ENCODE data around the gene TNFRSF14. TPM values are rescaled to one million over a fixed set of nuclear protein-coding genes. Genes with fewer than 3 reads are reported as not detected.

The TNFRSF14 gene
- total and polyA plus RNA-seq, 2 of the 13 experiments (the other 11 are each of a cell fraction or from before 2014, with no cell fraction given) = 11.9 to 49.9 TPM

- TF ChIP-seq, protein P1, sequence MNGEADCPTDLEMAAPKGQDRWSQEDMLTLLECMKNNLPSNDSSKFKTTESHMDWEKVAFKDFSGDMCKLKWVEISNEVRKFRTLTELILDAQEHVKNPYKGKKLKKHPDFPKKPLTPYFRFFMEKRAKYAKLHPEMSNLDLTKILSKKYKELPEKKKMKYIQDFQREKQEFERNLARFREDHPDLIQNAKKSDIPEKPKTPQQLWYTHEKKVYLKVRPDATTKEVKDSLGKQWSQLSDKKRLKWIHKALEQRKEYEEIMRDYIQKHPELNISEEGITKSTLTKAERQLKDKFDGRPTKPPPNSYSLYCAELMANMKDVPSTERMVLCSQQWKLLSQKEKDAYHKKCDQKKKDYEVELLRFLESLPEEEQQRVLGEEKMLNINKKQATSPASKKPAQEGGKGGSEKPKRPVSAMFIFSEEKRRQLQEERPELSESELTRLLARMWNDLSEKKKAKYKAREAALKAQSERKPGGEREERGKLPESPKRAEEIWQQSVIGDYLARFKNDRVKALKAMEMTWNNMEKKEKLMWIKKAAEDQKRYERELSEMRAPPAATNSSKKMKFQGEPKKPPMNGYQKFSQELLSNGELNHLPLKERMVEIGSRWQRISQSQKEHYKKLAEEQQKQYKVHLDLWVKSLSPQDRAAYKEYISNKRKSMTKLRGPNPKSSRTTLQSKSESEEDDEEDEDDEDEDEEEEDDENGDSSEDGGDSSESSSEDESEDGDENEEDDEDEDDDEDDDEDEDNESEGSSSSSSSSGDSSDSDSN (CRISPR knock-in tag; IDR thresholded peaks at IDR 0.05) = no peak; the same call in 1 of the 2 replicates
- no peak for TF ChIP-seq TSC22D2 (CRISPR knock-in tag; IDR thresholded peaks at IDR 0.05; ENCODE audit: borderline replicate concordance)
- no peak for TF ChIP-seq KDM6A (CRISPR knock-in tag; IDR thresholded peaks at IDR 0.05; ENCODE audit: low read depth)
- no peak for TF ChIP-seq TEAD2 (CRISPR knock-in tag; IDR thresholded peaks at IDR 0.05)
- TF ChIP-seq GMEB2 (CRISPR knock-in tag; IDR thresholded peaks at IDR 0.05; ENCODE audit: low read depth) = no peak
- TF ChIP-seq ZNF510 (CRISPR knock-in tag; IDR thresholded peaks at IDR 0.05; ENCODE audit: low read depth) = no peak
- no peak for TF ChIP-seq NONO (IDR thresholded peaks at IDR 0.05)
- TF ChIP-seq NONO (CRISPR knock-in tag; conservative IDR thresholded peaks at IDR 0.05) = 0 out of 2 replicates have a peak, but pooled peaks have one; percentile 38
- TF ChIP-seq ZNF616 (CRISPR knock-in tag; IDR thresholded peaks at IDR 0.05; ENCODE audit: low read depth) = no peak
- TF ChIP-seq ZNF263 (CRISPR knock-in tag; IDR thresholded peaks at IDR 0.05) = 0 out of 2 replicates have a peak, but pooled peaks have one; percentile 26
- TF ChIP-seq, protein P2, sequence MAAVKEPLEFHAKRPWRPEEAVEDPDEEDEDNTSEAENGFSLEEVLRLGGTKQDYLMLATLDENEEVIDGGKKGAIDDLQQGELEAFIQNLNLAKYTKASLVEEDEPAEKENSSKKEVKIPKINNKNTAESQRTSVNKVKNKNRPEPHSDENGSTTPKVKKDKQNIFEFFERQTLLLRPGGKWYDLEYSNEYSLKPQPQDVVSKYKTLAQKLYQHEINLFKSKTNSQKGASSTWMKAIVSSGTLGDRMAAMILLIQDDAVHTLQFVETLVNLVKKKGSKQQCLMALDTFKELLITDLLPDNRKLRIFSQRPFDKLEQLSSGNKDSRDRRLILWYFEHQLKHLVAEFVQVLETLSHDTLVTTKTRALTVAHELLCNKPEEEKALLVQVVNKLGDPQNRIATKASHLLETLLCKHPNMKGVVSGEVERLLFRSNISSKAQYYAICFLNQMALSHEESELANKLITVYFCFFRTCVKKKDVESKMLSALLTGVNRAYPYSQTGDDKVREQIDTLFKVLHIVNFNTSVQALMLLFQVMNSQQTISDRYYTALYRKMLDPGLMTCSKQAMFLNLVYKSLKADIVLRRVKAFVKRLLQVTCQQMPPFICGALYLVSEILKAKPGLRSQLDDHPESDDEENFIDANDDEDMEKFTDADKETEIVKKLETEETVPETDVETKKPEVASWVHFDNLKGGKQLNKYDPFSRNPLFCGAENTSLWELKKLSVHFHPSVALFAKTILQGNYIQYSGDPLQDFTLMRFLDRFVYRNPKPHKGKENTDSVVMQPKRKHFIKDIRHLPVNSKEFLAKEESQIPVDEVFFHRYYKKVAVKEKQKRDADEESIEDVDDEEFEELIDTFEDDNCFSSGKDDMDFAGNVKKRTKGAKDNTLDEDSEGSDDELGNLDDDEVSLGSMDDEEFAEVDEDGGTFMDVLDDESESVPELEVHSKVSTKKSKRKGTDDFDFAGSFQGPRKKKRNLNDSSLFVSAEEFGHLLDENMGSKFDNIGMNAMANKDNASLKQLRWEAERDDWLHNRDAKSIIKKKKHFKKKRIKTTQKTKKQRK (IDR thresholded peaks at IDR 0.05; ENCODE audit: low read length) = no peak
- TF ChIP-seq ZEB1 (IDR thresholded peaks at IDR 0.05; ENCODE audit: insufficient replicate concordance, low read depth) = no peak
- no peak for TF ChIP-seq TRIM24 (CRISPR knock-in tag; IDR thresholded peaks at IDR 0.05)
- no peak for TF ChIP-seq HDAC6 (IDR thresholded peaks at IDR 0.05; ENCODE audit: low read depth, low read length)
- TF ChIP-seq, protein P3, sequence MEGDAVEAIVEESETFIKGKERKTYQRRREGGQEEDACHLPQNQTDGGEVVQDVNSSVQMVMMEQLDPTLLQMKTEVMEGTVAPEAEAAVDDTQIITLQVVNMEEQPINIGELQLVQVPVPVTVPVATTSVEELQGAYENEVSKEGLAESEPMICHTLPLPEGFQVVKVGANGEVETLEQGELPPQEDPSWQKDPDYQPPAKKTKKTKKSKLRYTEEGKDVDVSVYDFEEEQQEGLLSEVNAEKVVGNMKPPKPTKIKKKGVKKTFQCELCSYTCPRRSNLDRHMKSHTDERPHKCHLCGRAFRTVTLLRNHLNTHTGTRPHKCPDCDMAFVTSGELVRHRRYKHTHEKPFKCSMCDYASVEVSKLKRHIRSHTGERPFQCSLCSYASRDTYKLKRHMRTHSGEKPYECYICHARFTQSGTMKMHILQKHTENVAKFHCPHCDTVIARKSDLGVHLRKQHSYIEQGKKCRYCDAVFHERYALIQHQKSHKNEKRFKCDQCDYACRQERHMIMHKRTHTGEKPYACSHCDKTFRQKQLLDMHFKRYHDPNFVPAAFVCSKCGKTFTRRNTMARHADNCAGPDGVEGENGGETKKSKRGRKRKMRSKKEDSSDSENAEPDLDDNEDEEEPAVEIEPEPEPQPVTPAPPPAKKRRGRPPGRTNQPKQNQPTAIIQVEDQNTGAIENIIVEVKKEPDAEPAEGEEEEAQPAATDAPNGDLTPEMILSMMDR (CRISPR knock-in tag; IDR thresholded peaks at IDR 0.05) = no peak
- TF ChIP-seq AKAP8 (CRISPR knock-in tag; IDR thresholded peaks at IDR 0.05) = no peak
These were observed 29.3 kb downstream of the TNFRSF14 start (continued) for GRCh38 chr1:2585318-2586092.

Data from HepG2 (cell line).